Fibroblast of lung (primary cell): ENCODE data around the gene ARSJ. TPM values are rescaled to one million over a fixed set of nuclear protein-coding genes. Genes with fewer than 3 reads are reported as not detected.

Experiments
- DNase-seq, 2 donors: peaks; one replicate each; pipeline versions ENCODE4 v3.0.0 to v3.0.0-alpha.2; 2010; ENCODE audit warnings: low read depth in 2 of 2
- H2AFZ ChIP-seq: 2 replicates; pipeline ENCODE4 v1.5.1; 2012; ENCODE audit warnings: low read length, control low read depth, inconsistent platforms
- H3K27ac ChIP-seq: 2 replicates; pipeline ENCODE4 v1.5.1; 2011; ENCODE audit warnings: low read length, control low read depth; ENCODE audit not compliant: insufficient read depth
- H3K27me3 ChIP-seq: 2 replicates; pipeline ENCODE4 v1.5.1; 2011; ENCODE audit warnings: mild to moderate bottlenecking, low read length; ENCODE audit not compliant: control insufficient read depth, insufficient read depth
- H3K36me3 ChIP-seq: 2 replicates; pipeline ENCODE4 v1.5.1; 2011; ENCODE audit warnings: low read length; ENCODE audit not compliant: control insufficient read depth, insufficient read depth
- H3K4me1 ChIP-seq: 2 replicates; pipeline ENCODE4 v1.5.1; 2011; ENCODE audit warnings: low read length; ENCODE audit not compliant: control insufficient read depth, insufficient read depth; ENCODE audit errors: extremely low read depth
- H3K4me2 ChIP-seq: 2 replicates; pipeline ENCODE4 v1.5.1; 2011; ENCODE audit warnings: low read length, control low read depth; ENCODE audit not compliant: insufficient read depth; ENCODE audit errors: extremely low read depth
- H3K4me3 ChIP-seq, 4 experiments: fragments of 200-600 bp in 1 of 4; sonication (generic) in 1 of 4; replicated peaks in 1 of 4; 2 replicates each; pipeline ENCODE4 v1.5.1; 2011 to 2016; ENCODE audit warnings: low read length in 4 of 4, low read depth in 3 of 4, mild to moderate bottlenecking in 3 of 4, control low read depth in 2 of 4, inconsistent platforms in 1 of 4, mixed read lengths in 1 of 4; ENCODE audit not compliant: insufficient read depth in 1 of 4; ENCODE audit errors: control extremely low read depth in 1 of 4
- H3K79me2 ChIP-seq: 2 replicates; pipeline ENCODE4 v1.5.1; 2012; ENCODE audit warnings: mild to moderate bottlenecking, low read length, inconsistent platforms; ENCODE audit not compliant: control insufficient read depth, insufficient read depth
- H3K9ac ChIP-seq: 2 replicates; pipeline ENCODE4 v1.5.1; 2011; ENCODE audit warnings: mild to moderate bottlenecking, low read length, control low read depth; ENCODE audit not compliant: insufficient read depth
- H3K9me3 ChIP-seq: 2 replicates; pipeline ENCODE4 v1.5.1; 2012; ENCODE audit warnings: low read depth, low read length; ENCODE audit not compliant: control insufficient read depth, insufficient read depth
- H4K20me1 ChIP-seq: 2 replicates; pipeline ENCODE4 v1.5.1; 2011; ENCODE audit warnings: low read length; ENCODE audit not compliant: control insufficient read depth, insufficient read depth; ENCODE audit errors: extremely low read depth
- CTCF ChIP-seq, 2 donors: IDR thresholded peaks in 1 of 2; conservative IDR thresholded peaks in 1 of 2; 1 replicate in 1 of 2; 2 replicates in 1 of 2; pipeline ENCODE4 v1.5.1; 2011 to 2012; ENCODE audit warnings: low read length in 2 of 2, control low read depth in 1 of 2, inconsistent platforms in 1 of 2, low read depth in 1 of 2, mild to moderate bottlenecking in 1 of 2
- EZH2 ChIP-seq: IDR thresholded peaks from 2 replicates; pipeline ENCODE4 v1.5.1; 2012; ENCODE audit warnings: low read length, control low read depth, mild to moderate bottlenecking; ENCODE audit errors: missing control alignments
- polyA plus RNA-seq, 2 donors: library from polyadenylated mRNA; depleted of rRNA in 1 of 2; stranded (reverse) in 1 of 2; unstranded in 1 of 2; fragments of >200 nt; gene quantifications; 2 replicates each; pipeline ENCODE4 v1.2.1, GENCODE V29; 2011 to 2012; ENCODE audit warnings: missing spikeins in 1 of 2
- total RNA-seq: library from RNA; depleted of rRNA; stranded (reverse); fragments of >200 nt; gene quantifications from 2 replicates; pipeline ENCODE4 v1.2.1, GENCODE V29; 2014

Gene ARSJ
- total and polyA plus RNA-seq, 2 donors (not counting 1 experiment from before 2014, with no cell fraction given), result 51.1 to 56.6 TPM

- H3K9ac ChIP-seq, result no peak overlapping the region
- no peaks in the 10 kb centered on the region for H3K27me3 ChIP-seq
- H3K27ac ChIP-seq, result no peak overlapping the region
- no peaks in the 10 kb centered on the region for H3K9me3 ChIP-seq
- no peak overlapping the region for H2AFZ ChIP-seq
- peaks cover under 1% of the 10 kb centered on the region for H3K4me1 ChIP-seq
- no peak for TF ChIP-seq CTCF (conservative IDR thresholded peaks at IDR 0.05 in 1 of 2, IDR thresholded peaks at IDR 0.05 in 1 of 2; ENCODE audit: low read depth in 1 of 2, low read length in 2 of 2)
- no peak for DNase-seq
- no peak overlapping the region for H3K4me3 ChIP-seq
- no peaks in the 10 kb centered on the region for H3K36me3 ChIP-seq
- H3K4me2 ChIP-seq, result no peak overlapping the region
- no peaks in the 10 kb centered on the region for H3K79me2 ChIP-seq
- no peaks in the 10 kb centered on the region for H4K20me1 ChIP-seq
These were observed 91.4 kb downstream of the ARSJ start for GRCh38 chr4:113888006-113888405.

- Histone ChIP-seq H3K4me2 (no peak overlapping the region), H3K4me1 (peaks cover 6% of the 10 kb centered on the region), H3K27ac (no peak overlapping the region), H2AFZ (no peak overlapping the region), H3K9ac (no peak overlapping the region), H3K9me3 (no peaks in the 10 kb centered on the region), H3K4me3 (no peak overlapping the region), H3K79me2 (no peaks in the 10 kb centered on the region), H3K27me3 (no peaks in the 10 kb centered on the region), H4K20me1 (no peaks in the 10 kb centered on the region), H3K36me3 (no peaks in the 10 kb centered on the region)
- DNase-seq, result no peak
- no peak for TF ChIP-seq EZH2
- no peak for TF ChIP-seq CTCF (conservative IDR thresholded peaks at IDR 0.05 in 1 of 2, IDR thresholded peaks at IDR 0.05 in 1 of 2; ENCODE audit: low read depth in 1 of 2, low read length in 2 of 2)
These were observed 94.2 kb downstream of the ARSJ start for GRCh38 chr4:113885291-113885690.

GRCh38 chr4:113884655-113885054 is 94.8 kb downstream of the ARSJ start:
- no peak for DNase-seq

More at GRCh38 chr4:113884655-113885054, 94.8 kb downstream of the ARSJ start:
- no peaks in the 10 kb centered on the region for H4K20me1 ChIP-seq
- no peak overlapping the region for H2AFZ ChIP-seq
- H3K79me2 ChIP-seq, result no peaks in the 10 kb centered on the region
- H3K9me3 ChIP-seq, result no peaks in the 10 kb centered on the region
- no peak overlapping the region for H3K4me2 ChIP-seq
- H3K36me3 ChIP-seq, result no peaks in the 10 kb centered on the region
- TF ChIP-seq CTCF (conservative IDR thresholded peaks at IDR 0.05 in 1 of 2, IDR thresholded peaks at IDR 0.05 in 1 of 2; ENCODE audit: low read depth in 1 of 2, low read length in 2 of 2) (no peak), EZH2 (no peak)
- no peak overlapping the region for H3K4me3 ChIP-seq
- H3K27ac ChIP-seq, result no peak overlapping the region
- H3K27me3 ChIP-seq, result no peaks in the 10 kb centered on the region
- no peak overlapping the region for H3K9ac ChIP-seq
- H3K4me1 ChIP-seq, result peaks cover 6% of the 10 kb centered on the region
